Measurements from ENCODE around the gene ZNF207. TPM values are rescaled to one million over a fixed set of nuclear protein-coding genes. Genes with fewer than 3 reads are reported as not detected.
"Not testable (repeated sequence)": the region's sequence is repeated elsewhere in the genome, so short reads cannot be mapped to it uniquely, and the experiment has no call there.

The ZNF207 gene
- polyA plus RNA-seq, 1 donor = 129 TPM

GRCh38 chr17:32335046-32335445 lies 14.9 kb upstream of the ZNF207 start:
- no peak for DNase-seq (ENCODE audit: low read depth)

GRCh38 chr17:32335687-32336086 lies 14.3 kb upstream of the ZNF207 start:
- no peak for DNase-seq (ENCODE audit: low read depth)

GRCh38 chr17:32341141-32341856 lies 8.7 kb upstream of the ZNF207 start:
- DNase-seq (ENCODE audit: low read depth) = no peak

GRCh38 chr17:32341857-32342602 lies 7.9 kb upstream of the ZNF207 start, which contains the start of gene C17orf75:
Gene C17orf75 (minus strand): TSS chr17:32342173. CDS start chr17:32342139, 34 bp downstream.
- no peak for DNase-seq (ENCODE audit: low read depth)

GRCh38 chr17:32342603-32343325 lies 7.2 kb upstream of the ZNF207 start:
- DNase-seq (ENCODE audit: low read depth) = no peak

- DNase-seq (ENCODE audit: low read depth) = no peak
Measured at GRCh38 chr17:32345951-32346600, 3.9 kb upstream of the ZNF207 start.

GRCh38 chr17:32348483-32348800 lies 1.5 kb upstream of the ZNF207 start:
- DNase-seq (ENCODE audit: low read depth) = no peak

- no peak for DNase-seq (ENCODE audit: low read depth)
Measured at GRCh38 chr17:32349503-32349853, 479 bp upstream of the ZNF207 start.

GRCh38 chr17:32350666-32351418 lies 885 bp downstream of the ZNF207 start:
- DNase-seq (ENCODE audit: low read depth) = no peak

GRCh38 chr17:32352734-32353133 lies 2.8 kb downstream of the ZNF207 start:
- DNase-seq (ENCODE audit: low read depth) = not testable (repeated sequence)

- no peak for DNase-seq (ENCODE audit: low read depth)
Measured at GRCh38 chr17:32355649-32356377, 5.9 kb downstream of the ZNF207 start.

- no peak for DNase-seq (ENCODE audit: low read depth)
Measured at GRCh38 chr17:32356378-32356743, 6.4 kb downstream of the ZNF207 start.

- DNase-seq (ENCODE audit: low read depth) = no peak
Measured at GRCh38 chr17:32356750-32357149, 6.8 kb downstream of the ZNF207 start.

GRCh38 chr17:32357615-32358014 lies 7.7 kb downstream of the ZNF207 start:
- DNase-seq (ENCODE audit: low read depth) = no peak

- no peak for DNase-seq (ENCODE audit: low read depth)
Measured at GRCh38 chr17:32361270-32361669, 11.3 kb downstream of the ZNF207 start.

GRCh38 chr17:32370426-32370825 lies 20.5 kb downstream of the ZNF207 start:
- DNase-seq (ENCODE audit: low read depth) = no peak

GRCh38 chr17:32382526-32383223 lies 32.7 kb downstream of the ZNF207 start:
- no peak for DNase-seq (ENCODE audit: low read depth)

GRCh38 chr17:32383926-32384434 lies 34.0 kb downstream of the ZNF207 start:
- no peak for DNase-seq (ENCODE audit: low read depth)

GRCh38 chr17:32385121-32385520 lies 35.2 kb downstream of the ZNF207 start:
- DNase-seq (ENCODE audit: low read depth) = no peak

GRCh38 chr17:32385971-32386370 lies 36.0 kb downstream of the ZNF207 start:
- DNase-seq (ENCODE audit: low read depth) = no peak

All from forelimb muscle (tissue), 1 donor.